ENCODE measurements around the gene DDA1.
A peak's percentile ranks its signal among the peaks of the same experiment; 100 is the strongest.

Gene DDA1

DNA sequence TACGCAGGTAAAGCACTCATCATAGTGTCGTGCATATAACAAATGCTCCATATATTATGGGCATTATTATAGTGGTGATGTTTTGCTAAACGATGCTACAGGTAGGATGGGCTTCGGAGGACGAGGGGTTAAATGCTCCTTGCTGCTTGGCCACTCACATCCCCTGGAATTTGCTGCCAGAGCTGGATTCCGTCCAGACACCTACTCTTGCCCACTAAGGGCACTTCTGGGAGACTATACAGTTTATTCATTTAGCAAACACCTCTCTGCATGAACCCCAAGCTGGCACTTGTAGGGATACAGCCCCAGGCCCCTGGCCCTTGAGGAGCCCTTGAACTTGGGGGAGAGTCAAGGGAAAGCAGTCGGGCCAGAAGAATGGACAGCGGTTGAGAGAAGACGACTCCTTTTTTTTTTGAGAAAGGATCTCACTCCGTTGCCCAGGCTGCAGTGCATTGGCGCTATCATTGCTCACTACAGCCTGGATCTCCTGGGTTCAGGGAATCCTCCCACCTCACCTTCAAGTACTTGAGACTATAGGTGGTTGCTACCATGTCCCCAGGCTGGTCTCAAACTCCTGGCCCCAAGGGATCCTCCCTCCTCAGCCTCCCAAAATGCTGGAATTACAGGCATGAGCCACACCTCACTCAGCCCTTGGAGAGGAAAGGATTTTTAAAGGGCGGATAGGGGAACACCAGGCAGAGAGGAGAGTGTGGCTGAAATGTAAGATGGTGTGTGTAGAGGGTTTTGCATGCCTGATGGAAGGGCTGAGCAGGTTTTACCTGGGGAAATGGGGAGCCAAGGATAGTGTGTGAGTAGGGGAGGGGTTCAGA is 4.8 kb upstream of the DDA1 start:
- no peak for TF ChIP-seq YY1 (IDR thresholded peaks at IDR 0.05; ENCODE audit: low read depth)
- no peak for TF ChIP-seq FOXM1 (IDR thresholded peaks at IDR 0.05; ENCODE audit: borderline replicate concordance, low read depth)
- no peak for TF ChIP-seq NFIC (IDR thresholded peaks at IDR 0.05)
- TF ChIP-seq TEAD4 (IDR thresholded peaks at IDR 0.05): 0 out of 2 replicates have a peak, but pooled peaks have one; percentile 15
- TF ChIP-seq, protein P1, sequence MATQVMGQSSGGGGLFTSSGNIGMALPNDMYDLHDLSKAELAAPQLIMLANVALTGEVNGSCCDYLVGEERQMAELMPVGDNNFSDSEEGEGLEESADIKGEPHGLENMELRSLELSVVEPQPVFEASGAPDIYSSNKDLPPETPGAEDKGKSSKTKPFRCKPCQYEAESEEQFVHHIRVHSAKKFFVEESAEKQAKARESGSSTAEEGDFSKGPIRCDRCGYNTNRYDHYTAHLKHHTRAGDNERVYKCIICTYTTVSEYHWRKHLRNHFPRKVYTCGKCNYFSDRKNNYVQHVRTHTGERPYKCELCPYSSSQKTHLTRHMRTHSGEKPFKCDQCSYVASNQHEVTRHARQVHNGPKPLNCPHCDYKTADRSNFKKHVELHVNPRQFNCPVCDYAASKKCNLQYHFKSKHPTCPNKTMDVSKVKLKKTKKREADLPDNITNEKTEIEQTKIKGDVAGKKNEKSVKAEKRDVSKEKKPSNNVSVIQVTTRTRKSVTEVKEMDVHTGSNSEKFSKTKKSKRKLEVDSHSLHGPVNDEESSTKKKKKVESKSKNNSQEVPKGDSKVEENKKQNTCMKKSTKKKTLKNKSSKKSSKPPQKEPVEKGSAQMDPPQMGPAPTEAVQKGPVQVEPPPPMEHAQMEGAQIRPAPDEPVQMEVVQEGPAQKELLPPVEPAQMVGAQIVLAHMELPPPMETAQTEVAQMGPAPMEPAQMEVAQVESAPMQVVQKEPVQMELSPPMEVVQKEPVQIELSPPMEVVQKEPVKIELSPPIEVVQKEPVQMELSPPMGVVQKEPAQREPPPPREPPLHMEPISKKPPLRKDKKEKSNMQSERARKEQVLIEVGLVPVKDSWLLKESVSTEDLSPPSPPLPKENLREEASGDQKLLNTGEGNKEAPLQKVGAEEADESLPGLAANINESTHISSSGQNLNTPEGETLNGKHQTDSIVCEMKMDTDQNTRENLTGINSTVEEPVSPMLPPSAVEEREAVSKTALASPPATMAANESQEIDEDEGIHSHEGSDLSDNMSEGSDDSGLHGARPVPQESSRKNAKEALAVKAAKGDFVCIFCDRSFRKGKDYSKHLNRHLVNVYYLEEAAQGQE (IDR thresholded peaks at IDR 0.05; ENCODE audit: low read depth): no peak

DNA sequence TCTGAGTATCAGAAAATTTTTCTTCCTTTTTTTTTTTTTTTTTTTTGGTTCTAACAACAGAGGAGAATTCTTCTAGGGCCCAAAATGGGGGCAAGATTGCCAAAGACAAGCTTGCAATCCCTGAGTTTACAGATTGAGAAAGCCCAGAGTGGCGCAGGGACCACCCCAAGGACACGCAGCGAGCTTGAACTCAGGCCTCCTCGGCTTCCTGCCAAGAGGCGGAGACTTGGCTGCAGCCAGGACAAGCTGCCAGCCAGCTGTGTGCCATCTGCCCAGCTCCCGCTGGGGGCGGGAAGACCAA is 4.2 kb upstream of the DDA1 start:
- TF ChIP-seq TEAD4 (IDR thresholded peaks at IDR 0.05): no peak; the same call in 1 of the 2 replicates
- TF ChIP-seq, protein P2, sequence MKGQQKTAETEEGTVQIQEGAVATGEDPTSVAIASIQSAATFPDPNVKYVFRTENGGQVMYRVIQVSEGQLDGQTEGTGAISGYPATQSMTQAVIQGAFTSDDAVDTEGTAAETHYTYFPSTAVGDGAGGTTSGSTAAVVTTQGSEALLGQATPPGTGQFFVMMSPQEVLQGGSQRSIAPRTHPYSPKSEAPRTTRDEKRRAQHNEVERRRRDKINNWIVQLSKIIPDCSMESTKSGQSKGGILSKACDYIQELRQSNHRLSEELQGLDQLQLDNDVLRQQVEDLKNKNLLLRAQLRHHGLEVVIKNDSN (IDR thresholded peaks at IDR 0.05): 0 out of 2 replicates have a peak, but pooled peaks have one; percentile 46
- no peak for TF ChIP-seq RAD21 (IDR thresholded peaks at IDR 0.05; ENCODE audit: low read depth)
- peak; percentile 95 for TF ChIP-seq TCF12 (IDR thresholded peaks at IDR 0.05; ENCODE audit: low read depth)
- TF ChIP-seq NFIC (IDR thresholded peaks at IDR 0.05): peak; percentile 98
- 0 out of 2 replicates have a peak, but pooled peaks have one; percentile 45 for TF ChIP-seq YY1 (IDR thresholded peaks at IDR 0.05; ENCODE audit: low read depth)
- TF ChIP-seq FOXM1 (IDR thresholded peaks at IDR 0.05; ENCODE audit: borderline replicate concordance, low read depth): no peak
- TF ChIP-seq TAF1 (IDR thresholded peaks at IDR 0.05; ENCODE audit: low read depth): no peak

DNA sequence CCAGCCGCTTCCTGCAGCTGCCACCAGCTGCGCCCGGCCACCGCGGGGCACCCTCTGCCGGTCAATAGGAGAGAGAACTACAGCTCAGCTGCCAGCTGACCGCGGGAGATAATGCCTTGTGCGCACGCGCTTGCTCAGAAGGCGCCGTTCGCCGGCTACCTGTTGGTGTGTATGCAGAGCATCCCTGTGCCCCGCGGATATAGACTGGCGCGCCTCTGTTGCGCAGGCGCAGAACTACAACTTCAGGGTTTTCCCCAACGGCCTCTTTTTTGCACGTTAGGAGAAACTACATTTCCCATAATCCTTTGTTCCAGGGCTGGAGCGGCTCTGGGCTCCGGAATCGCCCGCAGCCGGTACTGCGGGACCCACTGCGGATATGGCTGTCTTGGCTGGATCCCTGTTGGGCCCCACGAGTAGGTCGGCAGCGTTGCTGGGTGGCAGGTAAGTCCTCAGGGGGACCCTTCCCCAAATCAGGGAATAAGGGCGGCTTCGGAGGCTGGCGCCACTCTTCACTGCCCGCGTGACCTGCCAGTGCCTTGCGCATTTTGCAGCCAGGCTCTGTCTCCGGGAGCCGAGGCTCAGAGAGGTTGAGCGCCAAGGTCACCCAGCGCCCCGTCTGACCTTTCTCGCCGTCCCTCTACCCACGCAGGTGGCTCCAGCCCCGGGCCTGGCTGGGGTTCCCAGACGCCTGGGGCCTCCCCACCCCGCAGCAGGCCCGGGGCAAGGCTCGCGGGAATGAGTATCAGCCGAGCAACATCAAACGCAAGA is 3.7 kb upstream of the DDA1 start, which contains the start of gene MRPL34:
Gene MRPL34 (plus strand): TSS at position 356 of the 768 bp plus-strand sequence. CDS start 21 bp downstream, at position 377.
- peak; percentile 29; the same call in 1 of the 2 replicates for TF ChIP-seq EP300 (IDR thresholded peaks at IDR 0.05; ENCODE audit: borderline replicate concordance)
- TF ChIP-seq NFIC (IDR thresholded peaks at IDR 0.05): no peak
- peak; percentile 65 for TF ChIP-seq TAF1 (IDR thresholded peaks at IDR 0.05; ENCODE audit: low read depth)
- no peak for TF ChIP-seq EGR1 (IDR thresholded peaks at IDR 0.05)
- TF ChIP-seq RAD21 (IDR thresholded peaks at IDR 0.05; ENCODE audit: low read depth): peak; percentile 62
- TF ChIP-seq, protein P2 (IDR thresholded peaks at IDR 0.05): peak; percentile 86
- TF ChIP-seq, protein P1 (IDR thresholded peaks at IDR 0.05; ENCODE audit: low read depth): no peak
- no peak for TF ChIP-seq CREB1 (IDR thresholded peaks at IDR 0.05; ENCODE audit: low read depth)
- TF ChIP-seq, protein P3, sequence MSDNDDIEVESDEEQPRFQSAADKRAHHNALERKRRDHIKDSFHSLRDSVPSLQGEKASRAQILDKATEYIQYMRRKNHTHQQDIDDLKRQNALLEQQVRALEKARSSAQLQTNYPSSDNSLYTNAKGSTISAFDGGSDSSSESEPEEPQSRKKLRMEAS (IDR thresholded peaks at IDR 0.05): peak; percentile 63
- no peak for TF ChIP-seq TCF12 (IDR thresholded peaks at IDR 0.05; ENCODE audit: low read depth)
- no peak; the same call in none of the 2 replicates for TF ChIP-seq ZBTB7A (IDR thresholded peaks at IDR 0.05; ENCODE audit: low read depth)
- peak; percentile 72; the same call in 1 of the 2 replicates for TF ChIP-seq YY1 (IDR thresholded peaks at IDR 0.05; ENCODE audit: low read depth)
- TF ChIP-seq CEBPB (IDR thresholded peaks at IDR 0.05): no peak
- no peak for TF ChIP-seq FOXM1 (IDR thresholded peaks at IDR 0.05; ENCODE audit: borderline replicate concordance, low read depth)
- no peak; the same call in 1 of the 2 replicates for TF ChIP-seq TEAD4 (IDR thresholded peaks at IDR 0.05)

DNA sequence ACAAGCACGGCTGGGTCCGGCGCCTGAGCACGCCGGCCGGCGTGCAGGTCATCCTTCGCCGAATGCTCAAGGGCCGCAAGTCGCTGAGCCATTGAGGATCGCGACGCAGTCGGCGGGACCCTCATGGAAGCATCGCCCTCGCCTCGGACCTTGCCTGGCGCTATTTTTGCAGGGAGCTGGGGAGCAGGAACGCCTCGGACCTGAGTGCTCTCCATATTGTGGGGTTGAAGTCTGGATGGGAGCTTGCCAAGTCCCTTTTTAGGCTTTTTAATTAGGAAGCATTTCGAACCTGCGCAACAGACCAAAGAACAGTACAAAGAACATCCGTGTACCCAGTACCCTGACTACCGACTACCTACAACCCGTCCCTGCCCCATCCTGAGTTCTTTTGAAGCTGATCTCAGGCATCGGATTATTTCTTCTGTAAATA is 3.1 kb upstream of the DDA1 start:
- TF ChIP-seq EP300 (IDR thresholded peaks at IDR 0.05; ENCODE audit: borderline replicate concordance): no peak
- TF ChIP-seq, protein P3 (IDR thresholded peaks at IDR 0.05): peak; percentile 23; the same call in 1 of the 2 replicates

DNA sequence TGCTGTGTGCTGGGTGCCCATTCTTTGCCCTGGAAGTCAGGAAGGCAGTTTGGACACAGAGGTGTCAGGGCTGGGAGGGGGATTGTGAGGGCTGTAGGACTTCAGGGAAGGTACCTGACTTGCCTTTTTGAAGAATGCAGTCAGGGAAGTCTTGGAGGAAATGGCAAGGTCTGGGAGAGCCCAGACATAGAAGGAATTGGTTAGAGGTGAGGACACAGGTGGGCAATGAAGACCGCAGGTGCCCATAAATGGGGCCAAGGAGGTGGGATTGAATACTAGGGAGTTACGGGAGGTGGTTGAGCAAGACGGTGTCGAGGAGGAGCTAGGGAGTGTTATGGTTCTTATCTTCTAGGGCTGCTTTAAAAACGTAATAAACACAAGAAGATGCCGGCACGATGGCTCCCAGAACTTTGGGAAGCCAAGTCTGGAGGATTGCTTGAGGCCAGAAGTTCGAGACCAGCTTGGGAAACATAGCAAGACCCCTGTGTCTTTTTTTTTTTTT is 1.4 kb upstream of the DDA1 start:
- TF ChIP-seq, protein P1 (IDR thresholded peaks at IDR 0.05; ENCODE audit: low read depth): no peak
- TF ChIP-seq EGR1 (IDR thresholded peaks at IDR 0.05) (no peak), RAD21 (IDR thresholded peaks at IDR 0.05; ENCODE audit: low read depth) (no peak), ZBTB7A (IDR thresholded peaks at IDR 0.05; ENCODE audit: low read depth) (no peak)
